Kidney (tissue), 14 donors: ENCODE data around the gene PRMT3. TPM values are rescaled to one million over a fixed set of nuclear protein-coding genes. Genes with fewer than 3 reads are reported as not detected.
A peak's percentile ranks its signal among the peaks of the same experiment; 100 is the strongest.

Experiments
- DNase-seq, 5 donors: peaks; one replicate each; pipeline ENCODE4 v3.0.0-alpha.2; 2013 to 2020
- FAIRE-seq: peaks from 2 replicates; lab custom pipeline; 2012; peaks lifted over from hg19 to GRCh38; lab: Jason Lieb, UNC
- H3K27ac ChIP-seq, 2 donors: one replicate each; pipeline ENCODE4 v1.7.0; 2013; ENCODE audit warnings: low read depth in 2 of 2, low read length in 2 of 2, inconsistent platforms in 1 of 2
- H3K27me3 ChIP-seq: one replicate; pipeline ENCODE4 v1.7.1; 2013; ENCODE audit warnings: low read length, inconsistent platforms; ENCODE audit not compliant: control insufficient read depth, insufficient read depth
- H3K36me3 ChIP-seq, 3 donors: one replicate each; pipeline versions ENCODE4 v1.7.0 to v1.7.1; 2013; ENCODE audit warnings: low read length in 3 of 3, control low read depth in 1 of 3, inconsistent platforms in 1 of 3; ENCODE audit not compliant: insufficient read depth in 3 of 3, control insufficient read depth in 2 of 3
- H3K4me1 ChIP-seq, 3 donors: one replicate each; pipeline versions ENCODE4 v1.7.0 to v1.7.1; 2013; ENCODE audit warnings: low read length in 3 of 3, inconsistent platforms in 1 of 3, low read depth in 1 of 3; ENCODE audit not compliant: control insufficient read depth in 2 of 3, insufficient read depth in 2 of 3
- H3K4me3 ChIP-seq, 3 donors: one replicate each; pipeline versions ENCODE4 v1.7.0 to v1.8.1; 2013; ENCODE audit warnings: low read length in 3 of 3, control low read depth in 1 of 3, inconsistent platforms in 1 of 3
- H3K9ac ChIP-seq, 3 donors: one replicate each; pipeline versions ENCODE4 v1.7.0 to v1.7.1; 2013; ENCODE audit warnings: low read length in 3 of 3, control low read depth in 1 of 3, inconsistent platforms in 1 of 3
- H3K9me3 ChIP-seq, 3 donors: one replicate each; pipeline versions ENCODE4 v1.7.0 to v1.7.1; 2013; ENCODE audit warnings: low read length in 3 of 3, control low read depth in 1 of 3, inconsistent platforms in 1 of 3; ENCODE audit not compliant: control insufficient read depth in 2 of 3, insufficient read depth in 1 of 3
- intact Hi-C: fragments of 100-400 bp; cut with DNase I; formaldehyde crosslinking; loops from one replicate; pipeline ENCODE4 v1.11.1; 2022
- polyA plus RNA-seq: library from polyadenylated mRNA; stranded (reverse); fragments of 350-450 nt; fragmentation: Illumina TruSeq; extraction: RNeasy Lipid Tissue Mini Kit (QIAGEN cat#74804); gene quantifications from one replicate; pipeline ENCODE4 v1.2.3, GENCODE V29; 2014; ENCODE audit warnings: low read depth, low replicate concordance; ENCODE audit not compliant: insufficient read depth
- total RNA-seq: library from RNA; stranded (reverse); fragmentation: NEBNext Ultra II Directional; extraction: Animal tissue kit (Norgen Biotek cat#: 25700); gene quantifications from one replicate; pipeline ENCODE4 v1.2.1, GENCODE V29; 2021
- TF ChIP-seq, protein P1 (sequence below): IDR thresholded peaks from 3 replicates; pipeline ENCODE4 v1.5.1; 2012; ENCODE audit warnings: mild to moderate bottlenecking, moderate library complexity, borderline replicate concordance; ENCODE audit not compliant: insufficient read depth; ENCODE audit errors: extremely low read depth
- donor health status: control.
- donor health status: control.
- donor health status: control.
- donor health status: control.
- donor health status: control.
- donor health status: DM: yes; HTN: yes; CAD: no.
- donor health status: Normal renal cell carcinoma (clear cell type).

PRMT3 gene
- total and polyA plus RNA-seq, 2 donors from 2014 or later = 6.8 to 16.0 TPM

GRCh38 chr11:20429216-20429615, 41.7 kb downstream of the PRMT3 start:
- TF ChIP-seq, protein P1, sequence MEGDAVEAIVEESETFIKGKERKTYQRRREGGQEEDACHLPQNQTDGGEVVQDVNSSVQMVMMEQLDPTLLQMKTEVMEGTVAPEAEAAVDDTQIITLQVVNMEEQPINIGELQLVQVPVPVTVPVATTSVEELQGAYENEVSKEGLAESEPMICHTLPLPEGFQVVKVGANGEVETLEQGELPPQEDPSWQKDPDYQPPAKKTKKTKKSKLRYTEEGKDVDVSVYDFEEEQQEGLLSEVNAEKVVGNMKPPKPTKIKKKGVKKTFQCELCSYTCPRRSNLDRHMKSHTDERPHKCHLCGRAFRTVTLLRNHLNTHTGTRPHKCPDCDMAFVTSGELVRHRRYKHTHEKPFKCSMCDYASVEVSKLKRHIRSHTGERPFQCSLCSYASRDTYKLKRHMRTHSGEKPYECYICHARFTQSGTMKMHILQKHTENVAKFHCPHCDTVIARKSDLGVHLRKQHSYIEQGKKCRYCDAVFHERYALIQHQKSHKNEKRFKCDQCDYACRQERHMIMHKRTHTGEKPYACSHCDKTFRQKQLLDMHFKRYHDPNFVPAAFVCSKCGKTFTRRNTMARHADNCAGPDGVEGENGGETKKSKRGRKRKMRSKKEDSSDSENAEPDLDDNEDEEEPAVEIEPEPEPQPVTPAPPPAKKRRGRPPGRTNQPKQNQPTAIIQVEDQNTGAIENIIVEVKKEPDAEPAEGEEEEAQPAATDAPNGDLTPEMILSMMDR = no peak
- intact Hi-C loops = no loop called here
- no peak overlapping the region for H3K9ac ChIP-seq
- H3K4me3 ChIP-seq = no peak overlapping the region
- peak in 2 of 5 donors; percentile 12 to 26 for DNase-seq
- no peaks in the 10 kb centered on the region for H3K4me1 ChIP-seq
- H3K36me3 ChIP-seq = peaks cover 0 to 2% (median 0%) of the 10 kb centered on the region in 3 donors
- no peak overlapping the region for H3K27ac ChIP-seq
- no peak for FAIRE-seq
- no peaks in the 10 kb centered on the region for H3K27me3 ChIP-seq
- no peaks in the 10 kb centered on the region for H3K9me3 ChIP-seq

DNA sequence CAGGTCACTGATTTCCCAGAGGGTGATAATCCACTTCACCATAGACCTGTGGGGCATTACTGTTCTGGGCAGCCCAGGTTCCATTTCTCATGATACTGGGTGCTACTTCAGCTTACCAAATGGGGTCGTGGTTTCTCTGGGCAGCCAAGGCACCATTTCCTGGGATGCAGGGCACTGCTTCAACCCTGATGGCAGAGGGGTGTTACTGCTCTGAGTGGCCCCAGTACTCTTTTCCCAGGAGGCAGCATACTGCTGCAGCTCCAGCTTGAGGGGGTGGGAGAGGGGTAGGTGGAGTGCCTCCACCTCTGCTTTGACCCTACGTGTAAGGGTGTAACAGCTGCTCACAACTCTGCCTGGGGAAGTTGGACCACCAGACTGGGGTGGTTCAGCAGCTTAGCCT, 51.1 kb downstream of the PRMT3 start:
- FAIRE-seq (no peak), DNase-seq (no peak)
- Histone ChIP-seq H3K36me3 (no peaks in the 10 kb centered on the region), H3K27me3 (no peaks in the 10 kb centered on the region), H3K4me3 (no peak overlapping the region), H3K9ac (no peak overlapping the region), H3K4me1 (no peaks in the 10 kb centered on the region), H3K9me3 (no peaks in the 10 kb centered on the region), H3K27ac (no peak overlapping the region)
- TF ChIP-seq, protein P1 = no peak
- intact Hi-C loops = no loop called here

GRCh38 chr11:20443596-20443995, 56.1 kb downstream of the PRMT3 start:
- H3K36me3 ChIP-seq = no peaks in the 10 kb centered on the region
- DNase-seq = peak in 2 of 5 donors; percentile 23 to 32
- intact Hi-C loops = no loop called here
- no peaks in the 10 kb centered on the region for H3K9me3 ChIP-seq
- H3K27ac ChIP-seq = no peak overlapping the region
- no peaks in the 10 kb centered on the region for H3K4me1 ChIP-seq
- H3K4me3 ChIP-seq = no peak overlapping the region
- no peaks in the 10 kb centered on the region for H3K27me3 ChIP-seq
- no peak overlapping the region for H3K9ac ChIP-seq
- FAIRE-seq = no peak
- TF ChIP-seq, protein P1 = no peak

- intact Hi-C loops = no loop called here
- H3K4me3 ChIP-seq = no peak overlapping the region
- H3K4me1 ChIP-seq = no peaks in the 10 kb centered on the region
- no peaks in the 10 kb centered on the region for H3K36me3 ChIP-seq
- no peak for DNase-seq
- no peak overlapping the region for H3K27ac ChIP-seq
- no peak for FAIRE-seq
- no peaks in the 10 kb centered on the region for H3K27me3 ChIP-seq
- H3K9ac ChIP-seq = no peak overlapping the region
- TF ChIP-seq, protein P1 = no peak
- no peaks in the 10 kb centered on the region for H3K9me3 ChIP-seq
These were observed 57.0 kb downstream of the PRMT3 start for GRCh38 chr11:20444535-20444934.
